Astrocyte (in vitro differentiated cells and primary cell): ENCODE data around the gene ANK3. TPM values are rescaled to one million over a fixed set of nuclear protein-coding genes. Genes with fewer than 3 reads are reported as not detected.

Source experiments
- DNase-seq: peaks from one replicate; pipeline ENCODE4 v3.0.0-alpha.2; 2010; ENCODE audit warnings: low read depth
- FAIRE-seq: peaks from 2 replicates; lab custom pipeline; 2011; peaks lifted over from hg19 to GRCh38; lab: Jason Lieb, UNC
- H2AFZ ChIP-seq: 2 replicates; pipeline ENCODE4 v1.6.0; 2012; ENCODE audit warnings: low read depth, low read length, inconsistent platforms
- H3K27ac ChIP-seq: 2 replicates; pipeline ENCODE4 v1.5.1; 2011; ENCODE audit warnings: low read depth, low read length, inconsistent platforms
- H3K27me3 ChIP-seq: 2 replicates; pipeline ENCODE4 v1.6.0; 2011; ENCODE audit warnings: low read length, inconsistent platforms; ENCODE audit not compliant: insufficient read depth
- H3K36me3 ChIP-seq: 2 replicates; pipeline ENCODE4 v1.5.1; 2011; ENCODE audit warnings: low read length, inconsistent platforms; ENCODE audit not compliant: insufficient read depth
- H3K4me1 ChIP-seq: 2 replicates; pipeline ENCODE4 v1.5.1; 2011; ENCODE audit warnings: low read length, inconsistent platforms; ENCODE audit not compliant: insufficient read depth
- H3K4me2 ChIP-seq: 2 replicates; pipeline ENCODE4 v1.6.0; 2012; ENCODE audit warnings: low read length, inconsistent platforms
- H3K4me3 ChIP-seq: 2 replicates; pipeline ENCODE4 v1.5.1; 2011; ENCODE audit warnings: low read depth, mild to moderate bottlenecking, low read length, inconsistent platforms; ENCODE audit not compliant: insufficient read depth
- H3K79me2 ChIP-seq: 2 replicates; pipeline ENCODE4 v1.6.0; 2012; ENCODE audit warnings: mild to moderate bottlenecking, low read length, inconsistent platforms; ENCODE audit not compliant: insufficient read depth
- H3K9ac ChIP-seq: 2 replicates; pipeline ENCODE4 v1.6.0; 2012; ENCODE audit warnings: mild to moderate bottlenecking, low read length, inconsistent platforms
- H3K9me3 ChIP-seq: 2 replicates; pipeline ENCODE4 v1.5.1; 2012; ENCODE audit warnings: low read depth, mild to moderate bottlenecking, low read length, inconsistent platforms; ENCODE audit not compliant: insufficient read depth
- H4K20me1 ChIP-seq: 2 replicates; pipeline ENCODE4 v1.6.0; 2012; ENCODE audit warnings: low read length, inconsistent platforms; ENCODE audit not compliant: insufficient read depth
- H3K27ac Mint-ChIP-seq: one replicate; pipeline ENCODE4 v1.8.0; 2021; ENCODE audit warnings: mild to moderate bottlenecking, mixed read lengths; ENCODE audit not compliant: unreplicated experiment
- H3K27me3 Mint-ChIP-seq: one replicate; pipeline ENCODE4 v1.8.0; 2021; ENCODE audit warnings: low read depth, mixed read lengths; ENCODE audit not compliant: unreplicated experiment
- H3K36me3 Mint-ChIP-seq: one replicate; pipeline ENCODE4 v1.8.0; 2021; ENCODE audit warnings: low read depth, mixed read lengths; ENCODE audit not compliant: unreplicated experiment
- H3K4me1 Mint-ChIP-seq: one replicate; pipeline ENCODE4 v1.8.0; 2021; ENCODE audit warnings: low read depth, mixed read lengths; ENCODE audit not compliant: unreplicated experiment
- H3K4me3 Mint-ChIP-seq: one replicate; pipeline ENCODE4 v1.8.0; 2021; ENCODE audit warnings: mild to moderate bottlenecking, moderate library complexity, mixed read lengths; ENCODE audit not compliant: unreplicated experiment
- H3K9me3 Mint-ChIP-seq: one replicate; pipeline ENCODE4 v1.8.0; 2021; ENCODE audit warnings: mild to moderate bottlenecking, mixed read lengths; ENCODE audit not compliant: unreplicated experiment
- EZH2 ChIP-seq: IDR thresholded peaks from 2 replicates; pipeline ENCODE4 v1.6.1; 2012; ENCODE audit warnings: mild to moderate bottlenecking, low read length, inconsistent platforms; ENCODE audit not compliant: insufficient read depth
- total RNA-seq: library from RNA; stranded (reverse); gene quantifications from 2 replicates; pipeline ENCODE4 v1.2.1, GENCODE V29; 2021
- TF ChIP-seq, protein P1 (sequence below): IDR thresholded peaks from 2 replicates; pipeline ENCODE4 v1.5.1; 2011; ENCODE audit warnings: low read depth, mild to moderate bottlenecking, inconsistent platforms, low read length, moderate library complexity; ENCODE audit not compliant: insufficient read depth

ANK3 gene
- total RNA-seq, 1 donor from 2014 or later = 21.1 TPM

DNA sequence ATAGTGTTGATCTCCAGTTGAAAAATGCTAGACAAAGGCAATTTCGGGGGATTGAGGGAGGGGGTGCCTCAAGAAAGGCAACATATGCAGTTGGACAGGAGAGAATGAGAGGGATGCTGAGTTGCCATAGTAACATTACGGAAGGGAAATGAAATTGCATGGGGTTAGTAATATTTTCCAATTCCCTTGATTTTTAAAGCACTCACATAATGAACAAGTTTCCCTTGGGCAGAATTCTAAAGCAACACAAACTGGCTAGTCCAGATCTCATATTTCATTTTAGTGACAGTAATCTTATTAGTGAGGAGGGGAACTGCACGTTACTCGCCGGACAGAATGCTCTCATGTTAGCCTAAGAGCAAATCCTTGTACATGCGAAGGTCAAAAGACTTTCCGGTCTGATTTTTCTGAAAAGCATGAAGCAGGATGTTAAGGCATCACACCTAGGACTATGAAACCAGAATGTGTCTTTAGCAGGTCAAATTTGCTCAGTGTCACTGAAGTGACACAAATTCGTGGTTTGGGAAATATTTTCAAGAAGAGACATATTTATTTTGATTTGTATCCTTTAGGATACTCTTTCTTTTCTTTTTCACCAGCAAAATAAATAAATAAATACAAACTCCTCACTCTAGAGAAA, 165.5 kb downstream of the ANK3 start:
- Mint-ChIP-seq H3K9me3 (no peaks in the 10 kb centered on the region), H3K27ac (no peak overlapping the region), H3K4me1 (no peaks in the 10 kb centered on the region), H3K4me3 (no peak overlapping the region), H3K27me3 (no peaks in the 10 kb centered on the region), H3K36me3 (no peaks in the 10 kb centered on the region)
- Histone ChIP-seq H3K36me3 (no peaks in the 10 kb centered on the region), H3K27me3 (no peaks in the 10 kb centered on the region), H3K9ac (no peak overlapping the region), H3K4me2 (no peak overlapping the region), H4K20me1 (no peaks in the 10 kb centered on the region), H3K27ac (no peak overlapping the region), H2AFZ (peak overlapping the region; percentile 19), H3K4me3 (no peak overlapping the region), H3K79me2 (no peaks in the 10 kb centered on the region), H3K9me3 (no peaks in the 10 kb centered on the region), H3K4me1 (no peaks in the 10 kb centered on the region)
- TF ChIP-seq EZH2 = no peak
- TF ChIP-seq, protein P1, sequence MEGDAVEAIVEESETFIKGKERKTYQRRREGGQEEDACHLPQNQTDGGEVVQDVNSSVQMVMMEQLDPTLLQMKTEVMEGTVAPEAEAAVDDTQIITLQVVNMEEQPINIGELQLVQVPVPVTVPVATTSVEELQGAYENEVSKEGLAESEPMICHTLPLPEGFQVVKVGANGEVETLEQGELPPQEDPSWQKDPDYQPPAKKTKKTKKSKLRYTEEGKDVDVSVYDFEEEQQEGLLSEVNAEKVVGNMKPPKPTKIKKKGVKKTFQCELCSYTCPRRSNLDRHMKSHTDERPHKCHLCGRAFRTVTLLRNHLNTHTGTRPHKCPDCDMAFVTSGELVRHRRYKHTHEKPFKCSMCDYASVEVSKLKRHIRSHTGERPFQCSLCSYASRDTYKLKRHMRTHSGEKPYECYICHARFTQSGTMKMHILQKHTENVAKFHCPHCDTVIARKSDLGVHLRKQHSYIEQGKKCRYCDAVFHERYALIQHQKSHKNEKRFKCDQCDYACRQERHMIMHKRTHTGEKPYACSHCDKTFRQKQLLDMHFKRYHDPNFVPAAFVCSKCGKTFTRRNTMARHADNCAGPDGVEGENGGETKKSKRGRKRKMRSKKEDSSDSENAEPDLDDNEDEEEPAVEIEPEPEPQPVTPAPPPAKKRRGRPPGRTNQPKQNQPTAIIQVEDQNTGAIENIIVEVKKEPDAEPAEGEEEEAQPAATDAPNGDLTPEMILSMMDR = no peak
- FAIRE-seq (peak; percentile 17), DNase-seq (no peak)

DNA sequence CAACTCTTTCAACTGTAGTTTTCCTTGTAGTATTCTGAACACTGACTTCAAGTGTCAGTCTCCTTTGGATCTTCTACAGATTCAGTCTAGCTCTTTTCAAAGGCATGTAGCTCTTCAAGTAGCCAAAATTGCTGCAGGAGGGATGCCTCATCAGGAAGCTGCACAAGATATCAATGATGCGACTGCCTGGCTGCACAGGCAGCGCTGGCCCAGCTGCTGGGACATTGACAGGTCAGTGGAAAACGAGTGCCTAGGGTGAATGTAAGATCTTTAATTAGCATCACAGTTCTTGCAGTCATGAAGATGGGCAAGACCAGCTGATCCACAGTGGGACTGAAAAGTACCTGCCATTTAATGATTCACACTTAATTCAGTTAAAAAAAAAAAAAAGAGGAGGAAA, 167.6 kb downstream of the ANK3 start:
- no peaks in the 10 kb centered on the region for H3K27me3 ChIP-seq
- no peak overlapping the region for H3K9ac ChIP-seq
- no peaks in the 10 kb centered on the region for H3K4me1 ChIP-seq
- Mint-ChIP-seq H3K27ac (no peak overlapping the region), H3K36me3 (no peaks in the 10 kb centered on the region), H3K27me3 (no peaks in the 10 kb centered on the region), H3K9me3 (no peaks in the 10 kb centered on the region), H3K4me3 (no peak overlapping the region), H3K4me1 (no peaks in the 10 kb centered on the region)
- H3K4me2 ChIP-seq = no peak overlapping the region
- no peaks in the 10 kb centered on the region for H3K79me2 ChIP-seq
- H3K36me3 ChIP-seq = no peaks in the 10 kb centered on the region
- H3K4me3 ChIP-seq = no peak overlapping the region
- H3K27ac ChIP-seq = no peak overlapping the region
- FAIRE-seq (no peak), DNase-seq (no peak)
- no peak overlapping the region for H2AFZ ChIP-seq
- TF ChIP-seq, protein P1 = no peak
- TF ChIP-seq EZH2 = no peak
- no peaks in the 10 kb centered on the region for H3K9me3 ChIP-seq
- H4K20me1 ChIP-seq = no peaks in the 10 kb centered on the region

GRCh38 chr10:60212195-60212594, 177.5 kb downstream of the ANK3 start:
- Histone ChIP-seq H4K20me1 (no peaks in the 10 kb centered on the region), H2AFZ (no peak overlapping the region), H3K27me3 (no peaks in the 10 kb centered on the region), H3K9me3 (no peaks in the 10 kb centered on the region), H3K79me2 (no peaks in the 10 kb centered on the region), H3K4me2 (no peak overlapping the region), H3K9ac (no peak overlapping the region), H3K27ac (no peak overlapping the region), H3K36me3 (no peaks in the 10 kb centered on the region), H3K4me1 (no peaks in the 10 kb centered on the region), H3K4me3 (no peak overlapping the region)
- no peaks in the 10 kb centered on the region for H3K27me3 Mint-ChIP-seq
- no peaks in the 10 kb centered on the region for H3K4me1 Mint-ChIP-seq
- no peak overlapping the region for H3K4me3 Mint-ChIP-seq
- no peak for DNase-seq
- TF ChIP-seq, protein P1 = no peak
- TF ChIP-seq EZH2 = no peak
- FAIRE-seq = no peak
- H3K27ac Mint-ChIP-seq = no peak overlapping the region
- H3K9me3 Mint-ChIP-seq = peaks cover 2% of the 10 kb centered on the region
- no peaks in the 10 kb centered on the region for H3K36me3 Mint-ChIP-seq
